ENCODE results near the gene DPP6.

Gene DPP6

GRCh38 chr7:154306036-154306435 is 253.8 kb downstream of the DPP6 start:
- H3K4me1 ChIP-seq (ENCODE audit: insufficient read depth, low read length, poor library complexity, severe bottlenecking): no peaks in the 10 kb centered on the region
- no peak for TF ChIP-seq EZH2phosphoT487 (IDR thresholded peaks at IDR 0.05; ENCODE audit: borderline replicate concordance)
- TF ChIP-seq, protein P1, sequence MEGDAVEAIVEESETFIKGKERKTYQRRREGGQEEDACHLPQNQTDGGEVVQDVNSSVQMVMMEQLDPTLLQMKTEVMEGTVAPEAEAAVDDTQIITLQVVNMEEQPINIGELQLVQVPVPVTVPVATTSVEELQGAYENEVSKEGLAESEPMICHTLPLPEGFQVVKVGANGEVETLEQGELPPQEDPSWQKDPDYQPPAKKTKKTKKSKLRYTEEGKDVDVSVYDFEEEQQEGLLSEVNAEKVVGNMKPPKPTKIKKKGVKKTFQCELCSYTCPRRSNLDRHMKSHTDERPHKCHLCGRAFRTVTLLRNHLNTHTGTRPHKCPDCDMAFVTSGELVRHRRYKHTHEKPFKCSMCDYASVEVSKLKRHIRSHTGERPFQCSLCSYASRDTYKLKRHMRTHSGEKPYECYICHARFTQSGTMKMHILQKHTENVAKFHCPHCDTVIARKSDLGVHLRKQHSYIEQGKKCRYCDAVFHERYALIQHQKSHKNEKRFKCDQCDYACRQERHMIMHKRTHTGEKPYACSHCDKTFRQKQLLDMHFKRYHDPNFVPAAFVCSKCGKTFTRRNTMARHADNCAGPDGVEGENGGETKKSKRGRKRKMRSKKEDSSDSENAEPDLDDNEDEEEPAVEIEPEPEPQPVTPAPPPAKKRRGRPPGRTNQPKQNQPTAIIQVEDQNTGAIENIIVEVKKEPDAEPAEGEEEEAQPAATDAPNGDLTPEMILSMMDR (conservative IDR thresholded peaks at IDR 0.05; ENCODE audit: low read length): no peak
- H3K4me3 ChIP-seq (ENCODE audit: low read length, poor library complexity, severe bottlenecking): no peak overlapping the region
- no peaks in the 10 kb centered on the region for H3K27me3 ChIP-seq (ENCODE audit: insufficient read depth, low read length, poor library complexity, severe bottlenecking)
- no peaks in the 10 kb centered on the region for H3K79me2 ChIP-seq (ENCODE audit: insufficient read depth, low read length)
- no peaks in the 10 kb centered on the region for H3F3A ChIP-seq (ENCODE audit: low read depth)
- H2AFZ ChIP-seq (ENCODE audit: low read length): no peak overlapping the region
- H3K9ac ChIP-seq (ENCODE audit: low read depth, low read length, poor library complexity, severe bottlenecking): no peak overlapping the region
- H4K20me1 ChIP-seq (ENCODE audit: insufficient read depth, low read length, poor library complexity, severe bottlenecking): no peaks in the 10 kb centered on the region
- no peak overlapping the region for H3K4me2 ChIP-seq (ENCODE audit: low read depth, low read length, poor library complexity, severe bottlenecking)
- no peaks in the 10 kb centered on the region; the same call in 1 of the 2 replicates for H3K9me3 ChIP-seq (ENCODE audit: insufficient read depth, low read depth, low read length)
- no peaks in the 10 kb centered on the region for H3K9me2 ChIP-seq (replicated peaks; ENCODE audit: low read depth, low read length)
- no peaks in the 10 kb centered on the region for H3K36me3 ChIP-seq (ENCODE audit: insufficient read depth, low read length)

GRCh38 chr7:154308928-154309327 is 256.7 kb downstream of the DPP6 start:
- H4K20me1 ChIP-seq (ENCODE audit: insufficient read depth, low read length, poor library complexity, severe bottlenecking): no peaks in the 10 kb centered on the region
- no peak overlapping the region for H3K4me2 ChIP-seq (ENCODE audit: low read depth, low read length, poor library complexity, severe bottlenecking)
- H3K9me2 ChIP-seq (replicated peaks; ENCODE audit: low read depth, low read length): no peaks in the 10 kb centered on the region
- H3K9me3 ChIP-seq (ENCODE audit: insufficient read depth, low read depth, low read length): no peaks in the 10 kb centered on the region; the same call in 1 of the 2 replicates
- H2AFZ ChIP-seq (ENCODE audit: low read length): no peak overlapping the region
- no peak overlapping the region for H3K4me3 ChIP-seq (ENCODE audit: low read length, poor library complexity, severe bottlenecking)
- H3K9ac ChIP-seq (ENCODE audit: low read depth, low read length, poor library complexity, severe bottlenecking): no peak overlapping the region
- no peak for TF ChIP-seq EZH2phosphoT487 (IDR thresholded peaks at IDR 0.05; ENCODE audit: borderline replicate concordance)
- TF ChIP-seq, protein P1 (conservative IDR thresholded peaks at IDR 0.05; ENCODE audit: low read length): no peak
- H3K79me2 ChIP-seq (ENCODE audit: insufficient read depth, low read length): no peaks in the 10 kb centered on the region
- H3K27me3 ChIP-seq (ENCODE audit: insufficient read depth, low read length, poor library complexity, severe bottlenecking): no peaks in the 10 kb centered on the region
- no peaks in the 10 kb centered on the region for H3K4me1 ChIP-seq (ENCODE audit: insufficient read depth, low read length, poor library complexity, severe bottlenecking)
- no peaks in the 10 kb centered on the region for H3F3A ChIP-seq (ENCODE audit: low read depth)
- H3K36me3 ChIP-seq (ENCODE audit: insufficient read depth, low read length): no peaks in the 10 kb centered on the region

- no peaks in the 10 kb centered on the region for H3F3A ChIP-seq (ENCODE audit: low read depth)
- H3K27me3 ChIP-seq (ENCODE audit: insufficient read depth, low read length, poor library complexity, severe bottlenecking): no peaks in the 10 kb centered on the region
- H3K4me3 ChIP-seq (ENCODE audit: low read length, poor library complexity, severe bottlenecking): no peak overlapping the region
- H3K9me3 ChIP-seq (ENCODE audit: insufficient read depth, low read depth, low read length): no peaks in the 10 kb centered on the region; the same call in 1 of the 2 replicates
- H4K20me1 ChIP-seq (ENCODE audit: insufficient read depth, low read length, poor library complexity, severe bottlenecking): no peaks in the 10 kb centered on the region
- no peak overlapping the region for H2AFZ ChIP-seq (ENCODE audit: low read length)
- H3K36me3 ChIP-seq (ENCODE audit: insufficient read depth, low read length): no peaks in the 10 kb centered on the region
- no peaks in the 10 kb centered on the region for H3K79me2 ChIP-seq (ENCODE audit: insufficient read depth, low read length)
- H3K4me2 ChIP-seq (ENCODE audit: low read depth, low read length, poor library complexity, severe bottlenecking): no peak overlapping the region
- H3K9me2 ChIP-seq (replicated peaks; ENCODE audit: low read depth, low read length): no peaks in the 10 kb centered on the region
- TF ChIP-seq, protein P1 (conservative IDR thresholded peaks at IDR 0.05; ENCODE audit: low read length): no peak
- TF ChIP-seq EZH2phosphoT487 (IDR thresholded peaks at IDR 0.05; ENCODE audit: borderline replicate concordance): no peak
- H3K9ac ChIP-seq (ENCODE audit: low read depth, low read length, poor library complexity, severe bottlenecking): no peak overlapping the region
- no peaks in the 10 kb centered on the region for H3K4me1 ChIP-seq (ENCODE audit: insufficient read depth, low read length, poor library complexity, severe bottlenecking)
Measured at GRCh38 chr7:154310114-154310513, 257.9 kb downstream of the DPP6 start.

Data from Loucy (cell line).